ENCODE data around the gene SUPT3H.

DNA sequence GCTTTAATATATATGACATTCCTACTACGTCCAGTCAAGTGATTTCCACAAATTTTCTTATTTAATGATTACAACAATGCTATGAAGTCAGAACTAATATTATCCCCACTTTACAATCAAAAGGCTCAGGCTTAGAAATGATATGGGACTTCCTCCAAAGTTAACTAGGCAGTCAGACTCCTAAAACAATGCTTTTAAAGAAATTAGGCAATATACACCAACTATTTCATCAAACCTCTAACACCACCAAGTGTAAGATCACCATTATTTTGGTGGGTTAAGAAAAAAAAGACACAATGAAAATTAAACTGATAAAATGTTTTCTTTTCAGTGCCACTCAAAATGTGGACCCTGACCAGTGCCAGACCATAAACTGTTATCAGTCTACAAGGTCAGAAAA lies 305.7 kb downstream of the SUPT3H start:
- TF ChIP-seq, protein P1, sequence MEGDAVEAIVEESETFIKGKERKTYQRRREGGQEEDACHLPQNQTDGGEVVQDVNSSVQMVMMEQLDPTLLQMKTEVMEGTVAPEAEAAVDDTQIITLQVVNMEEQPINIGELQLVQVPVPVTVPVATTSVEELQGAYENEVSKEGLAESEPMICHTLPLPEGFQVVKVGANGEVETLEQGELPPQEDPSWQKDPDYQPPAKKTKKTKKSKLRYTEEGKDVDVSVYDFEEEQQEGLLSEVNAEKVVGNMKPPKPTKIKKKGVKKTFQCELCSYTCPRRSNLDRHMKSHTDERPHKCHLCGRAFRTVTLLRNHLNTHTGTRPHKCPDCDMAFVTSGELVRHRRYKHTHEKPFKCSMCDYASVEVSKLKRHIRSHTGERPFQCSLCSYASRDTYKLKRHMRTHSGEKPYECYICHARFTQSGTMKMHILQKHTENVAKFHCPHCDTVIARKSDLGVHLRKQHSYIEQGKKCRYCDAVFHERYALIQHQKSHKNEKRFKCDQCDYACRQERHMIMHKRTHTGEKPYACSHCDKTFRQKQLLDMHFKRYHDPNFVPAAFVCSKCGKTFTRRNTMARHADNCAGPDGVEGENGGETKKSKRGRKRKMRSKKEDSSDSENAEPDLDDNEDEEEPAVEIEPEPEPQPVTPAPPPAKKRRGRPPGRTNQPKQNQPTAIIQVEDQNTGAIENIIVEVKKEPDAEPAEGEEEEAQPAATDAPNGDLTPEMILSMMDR (IDR thresholded peaks at IDR 0.05; ENCODE audit: low read depth, low read length, missing input control): no peak
- no peak for TF ChIP-seq TAF1 (conservative IDR thresholded peaks at IDR 0.05)
